ENCODE results near the gene CARD10. TPM values are rescaled to one million over a fixed set of nuclear protein-coding genes. Genes with fewer than 3 reads are reported as not detected.

The CARD10 gene
- total RNA-seq, 1 experiment from 2014 or later = 22.7 TPM

- Mint-ChIP-seq H3K27ac (ENCODE audit: low read depth, unreplicated experiment) (no peak overlapping the region), H3K4me1 (ENCODE audit: insufficient read depth, unreplicated experiment) (no peaks in the 10 kb centered on the region), H3K9me3 (ENCODE audit: unreplicated experiment) (no peaks in the 10 kb centered on the region), H3K4me3 (ENCODE audit: unreplicated experiment) (no peak overlapping the region), H3K36me3 (ENCODE audit: insufficient read depth, unreplicated experiment) (no peaks in the 10 kb centered on the region), H3K27me3 (ENCODE audit: insufficient read depth, unreplicated experiment) (no peaks in the 10 kb centered on the region)
- ChIA-PET CTCF (interaction anchor here (0.6 to 1.2 kb wide), 5 partner anchors 19 to 1225 kb away, joined by 3 to 4 read pairs (median 3); no protein-coding TSS in a partner anchor), POLR2A (interaction anchor here (0.6 kb wide), 1 partner anchor 42 kb away, joined by 3 read pairs; no protein-coding TSS in a partner anchor)
- DNase-seq (ENCODE audit: unreplicated experiment) = no peak
- intact Hi-C loops (cut with micrococcal nuclease) = loop anchor here (10.0 kb wide), 1 partner anchor 90 kb away; the partner anchor contains the start of gene CDC42EP1
- BruUV-seq (replicated peaks) = no TSS peak
- TF ChIP-seq, protein P1, sequence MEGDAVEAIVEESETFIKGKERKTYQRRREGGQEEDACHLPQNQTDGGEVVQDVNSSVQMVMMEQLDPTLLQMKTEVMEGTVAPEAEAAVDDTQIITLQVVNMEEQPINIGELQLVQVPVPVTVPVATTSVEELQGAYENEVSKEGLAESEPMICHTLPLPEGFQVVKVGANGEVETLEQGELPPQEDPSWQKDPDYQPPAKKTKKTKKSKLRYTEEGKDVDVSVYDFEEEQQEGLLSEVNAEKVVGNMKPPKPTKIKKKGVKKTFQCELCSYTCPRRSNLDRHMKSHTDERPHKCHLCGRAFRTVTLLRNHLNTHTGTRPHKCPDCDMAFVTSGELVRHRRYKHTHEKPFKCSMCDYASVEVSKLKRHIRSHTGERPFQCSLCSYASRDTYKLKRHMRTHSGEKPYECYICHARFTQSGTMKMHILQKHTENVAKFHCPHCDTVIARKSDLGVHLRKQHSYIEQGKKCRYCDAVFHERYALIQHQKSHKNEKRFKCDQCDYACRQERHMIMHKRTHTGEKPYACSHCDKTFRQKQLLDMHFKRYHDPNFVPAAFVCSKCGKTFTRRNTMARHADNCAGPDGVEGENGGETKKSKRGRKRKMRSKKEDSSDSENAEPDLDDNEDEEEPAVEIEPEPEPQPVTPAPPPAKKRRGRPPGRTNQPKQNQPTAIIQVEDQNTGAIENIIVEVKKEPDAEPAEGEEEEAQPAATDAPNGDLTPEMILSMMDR (IDR thresholded peaks at IDR 0.05; ENCODE audit: unreplicated experiment) = no peak
Observed at GRCh38 chr22:37474447-37475090, 44.6 kb downstream of the CARD10 start.

DNA sequence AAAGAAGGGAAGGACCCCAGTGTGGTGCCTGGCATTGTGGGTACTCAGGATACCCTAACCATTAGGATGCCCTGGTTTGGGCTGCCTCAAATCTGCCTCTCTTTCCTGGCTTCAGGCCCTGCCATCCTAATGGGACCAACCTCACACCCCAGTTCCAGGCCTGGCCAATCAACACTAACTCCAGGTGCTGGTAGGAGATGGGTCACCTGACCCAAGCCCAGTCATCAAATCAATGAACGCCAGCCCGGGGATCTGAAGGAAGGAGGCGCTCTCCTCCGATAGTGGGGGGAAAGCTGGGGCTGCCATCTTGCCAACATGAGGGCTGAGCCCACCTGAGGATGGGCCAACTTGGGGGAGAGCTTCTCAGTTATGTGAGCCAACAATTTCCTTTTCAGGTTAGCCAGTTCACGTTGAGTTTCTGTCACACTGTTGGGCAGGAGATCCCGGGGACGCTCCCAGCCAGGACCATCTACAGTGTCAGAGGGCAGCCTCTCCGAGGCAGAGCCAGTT is 45.7 kb downstream of the CARD10 start:
- DNase-seq (ENCODE audit: unreplicated experiment) = no peak
- no peak overlapping the region for H3K27ac Mint-ChIP-seq (ENCODE audit: low read depth, unreplicated experiment)
- no peaks in the 10 kb centered on the region for H3K27me3 Mint-ChIP-seq (ENCODE audit: insufficient read depth, unreplicated experiment)
- H3K4me1 Mint-ChIP-seq (ENCODE audit: insufficient read depth, unreplicated experiment) = no peaks in the 10 kb centered on the region
- CTCF ChIA-PET = interaction anchor here (0.5 to 1.9 kb wide), 8 partner anchors 15 to 214 kb away, joined by 3 to 31 read pairs (median 5); no protein-coding TSS in a partner anchor
- POLR2A ChIA-PET = no interaction called here
- no peaks in the 10 kb centered on the region for H3K36me3 Mint-ChIP-seq (ENCODE audit: insufficient read depth, unreplicated experiment)
- TF ChIP-seq, protein P1 (IDR thresholded peaks at IDR 0.05; ENCODE audit: unreplicated experiment) = no peak
- BruUV-seq (replicated peaks) = no TSS peak
- H3K9me3 Mint-ChIP-seq (ENCODE audit: unreplicated experiment) = no peaks in the 10 kb centered on the region
- intact Hi-C loops (cut with micrococcal nuclease) = loop anchor here (10.0 kb wide), 1 partner anchor 91 kb away; the partner anchor contains the start of gene CDC42EP1
- no peak overlapping the region for H3K4me3 Mint-ChIP-seq (ENCODE audit: unreplicated experiment)

- Mint-ChIP-seq H3K27me3 (ENCODE audit: insufficient read depth, unreplicated experiment) (no peaks in the 10 kb centered on the region), H3K4me3 (ENCODE audit: unreplicated experiment) (no peak overlapping the region), H3K27ac (ENCODE audit: low read depth, unreplicated experiment) (no peak overlapping the region), H3K36me3 (ENCODE audit: insufficient read depth, unreplicated experiment) (no peaks in the 10 kb centered on the region), H3K9me3 (ENCODE audit: unreplicated experiment) (no peaks in the 10 kb centered on the region), H3K4me1 (ENCODE audit: insufficient read depth, unreplicated experiment) (no peaks in the 10 kb centered on the region)
- BruUV-seq (replicated peaks) = no TSS peak
- TF ChIP-seq, protein P1 (IDR thresholded peaks at IDR 0.05; ENCODE audit: unreplicated experiment) = peak; percentile 63
- intact Hi-C loops (cut with micrococcal nuclease) = loop anchor here (1.0 to 10.0 kb wide), 2 partner anchors 92 to 120 kb away; partner anchors contain the start of gene CDC42EP1
- ChIA-PET POLR2A (interaction anchor here (0.6 kb wide), 1 partner anchor 47 kb away, joined by 4 read pairs; no protein-coding TSS in a partner anchor), CTCF (interaction anchor here (0.5 to 1.9 kb wide), 21 partner anchors 9 to 628 kb away, joined by 3 to 31 read pairs (median 4); partner anchors contain the start of genes CDC42EP1 and MFNG)
- DNase-seq (ENCODE audit: unreplicated experiment) = peak; percentile 57
Observed at GRCh38 chr22:37472418-37473006, 46.7 kb downstream of the CARD10 start.
